Measurements from ENCODE around the gene TRMT112. TPM values are rescaled to one million over a fixed set of nuclear protein-coding genes. Genes with fewer than 3 reads are reported as not detected.

Gene TRMT112
- total and polyA plus RNA-seq, 2 donors (not counting 1 experiment from before 2014, with no cell fraction given), result 161 to 248 TPM

GRCh38 chr11:64305075-64305690, 12.2 kb downstream of the TRMT112 start, which contains the start of gene ESRRA:
TSS of gene ESRRA (plus strand) at chr11:64305524. CDS start at chr11:64307180, 1,656 bp downstream.
- Histone ChIP-seq H3K4me1 (ENCODE audit: control insufficient read depth, extremely low read depth, insufficient read depth, low read length) (peaks cover 10% of the 10 kb centered on the region), H3K9me3 (ENCODE audit: control insufficient read depth, insufficient read depth, low read depth, low read length) (no peaks in the 10 kb centered on the region), H2AFZ (ENCODE audit: low read length) (peak within 1 kb of the TSS; percentile 48), H3K27ac (ENCODE audit: insufficient read depth, low read length) (peak within 1 kb of the TSS; percentile 87), H3K4me3 (replicated peaks in 1 of 4; ENCODE audit: control extremely low read depth in 1 of 4, insufficient read depth in 1 of 4, low read depth in 3 of 4, low read length in 4 of 4) (peak within 1 kb of the TSS; percentile 67 to 76 (median 72)), H3K9ac (ENCODE audit: insufficient read depth, low read length) (peak within 1 kb of the TSS; percentile 55), H3K4me2 (ENCODE audit: extremely low read depth, insufficient read depth, low read length) (peak within 1 kb of the TSS; percentile 91), H3K36me3 (ENCODE audit: control insufficient read depth, insufficient read depth, low read length) (peaks cover 2% of the 10 kb centered on the region), H4K20me1 (ENCODE audit: control insufficient read depth, extremely low read depth, insufficient read depth, low read length) (no peaks in the 10 kb centered on the region), H3K27me3 (ENCODE audit: control insufficient read depth, insufficient read depth, low read length) (no peaks in the 10 kb centered on the region), H3K79me2 (ENCODE audit: control insufficient read depth, insufficient read depth, low read length) (peaks cover 3% of the 10 kb centered on the region)
- TF ChIP-seq, protein P1, sequence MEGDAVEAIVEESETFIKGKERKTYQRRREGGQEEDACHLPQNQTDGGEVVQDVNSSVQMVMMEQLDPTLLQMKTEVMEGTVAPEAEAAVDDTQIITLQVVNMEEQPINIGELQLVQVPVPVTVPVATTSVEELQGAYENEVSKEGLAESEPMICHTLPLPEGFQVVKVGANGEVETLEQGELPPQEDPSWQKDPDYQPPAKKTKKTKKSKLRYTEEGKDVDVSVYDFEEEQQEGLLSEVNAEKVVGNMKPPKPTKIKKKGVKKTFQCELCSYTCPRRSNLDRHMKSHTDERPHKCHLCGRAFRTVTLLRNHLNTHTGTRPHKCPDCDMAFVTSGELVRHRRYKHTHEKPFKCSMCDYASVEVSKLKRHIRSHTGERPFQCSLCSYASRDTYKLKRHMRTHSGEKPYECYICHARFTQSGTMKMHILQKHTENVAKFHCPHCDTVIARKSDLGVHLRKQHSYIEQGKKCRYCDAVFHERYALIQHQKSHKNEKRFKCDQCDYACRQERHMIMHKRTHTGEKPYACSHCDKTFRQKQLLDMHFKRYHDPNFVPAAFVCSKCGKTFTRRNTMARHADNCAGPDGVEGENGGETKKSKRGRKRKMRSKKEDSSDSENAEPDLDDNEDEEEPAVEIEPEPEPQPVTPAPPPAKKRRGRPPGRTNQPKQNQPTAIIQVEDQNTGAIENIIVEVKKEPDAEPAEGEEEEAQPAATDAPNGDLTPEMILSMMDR (conservative IDR thresholded peaks at IDR 0.05 in 1 of 2, IDR thresholded peaks at IDR 0.05 in 1 of 2; ENCODE audit: low read depth in 1 of 2, low read length in 2 of 2), result no peak
- TF ChIP-seq EZH2 (IDR thresholded peaks at IDR 0.05; ENCODE audit: low read length, missing control alignments), result no peak
- peak; percentile 94 to 97 for DNase-seq (ENCODE audit: low read depth in 2 of 2)

- Histone ChIP-seq H3K27me3 (ENCODE audit: control insufficient read depth, insufficient read depth, low read length) (peaks cover 6% of the 10 kb centered on the region), H3K36me3 (ENCODE audit: control insufficient read depth, insufficient read depth, low read length) (peaks cover 2% of the 10 kb centered on the region), H3K27ac (ENCODE audit: insufficient read depth, low read length) (peak overlapping the region; percentile 87), H3K79me2 (ENCODE audit: control insufficient read depth, insufficient read depth, low read length) (peaks cover 3% of the 10 kb centered on the region), H3K4me3 (replicated peaks in 1 of 4; ENCODE audit: control extremely low read depth in 1 of 4, insufficient read depth in 1 of 4, low read depth in 3 of 4, low read length in 4 of 4) (peak overlapping the region; percentile 41 to 76 (median 65)), H3K9ac (ENCODE audit: insufficient read depth, low read length) (peak overlapping the region; percentile 55), H4K20me1 (ENCODE audit: control insufficient read depth, extremely low read depth, insufficient read depth, low read length) (no peaks in the 10 kb centered on the region), H3K4me2 (ENCODE audit: extremely low read depth, insufficient read depth, low read length) (peak overlapping the region; percentile 77), H2AFZ (ENCODE audit: low read length) (peak overlapping the region; percentile 48), H3K4me1 (ENCODE audit: control insufficient read depth, extremely low read depth, insufficient read depth, low read length) (peaks cover 10% of the 10 kb centered on the region), H3K9me3 (ENCODE audit: control insufficient read depth, insufficient read depth, low read depth, low read length) (no peaks in the 10 kb centered on the region)
- peak; percentile 78 to 90 for DNase-seq (ENCODE audit: low read depth in 2 of 2)
- no peak for TF ChIP-seq EZH2 (IDR thresholded peaks at IDR 0.05; ENCODE audit: low read length, missing control alignments)
- TF ChIP-seq, protein P1 (conservative IDR thresholded peaks at IDR 0.05 in 1 of 2, IDR thresholded peaks at IDR 0.05 in 1 of 2; ENCODE audit: low read depth in 1 of 2, low read length in 2 of 2), result peak; percentile 81 to 84
Observed at GRCh38 chr11:64304316-64305072, 12.9 kb downstream of the TRMT112 start.

DNA sequence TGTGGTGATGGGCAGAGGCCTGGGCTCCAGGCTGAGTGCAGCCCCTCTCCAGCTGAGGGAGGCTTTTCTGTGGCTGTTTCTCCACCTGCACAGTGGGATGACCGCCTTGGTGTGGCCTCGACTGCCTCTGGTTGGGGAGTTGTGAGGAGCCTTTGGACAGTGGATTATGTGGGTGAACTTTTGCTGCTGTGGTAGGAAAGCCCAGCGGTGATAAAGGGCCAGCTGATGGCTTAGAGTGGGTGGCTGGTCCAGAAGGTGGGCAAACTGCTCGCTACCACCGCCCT, 13.4 kb downstream of the TRMT112 start:
- no peaks in the 10 kb centered on the region for H3K9me3 ChIP-seq (ENCODE audit: control insufficient read depth, insufficient read depth, low read depth, low read length)
- no peak for DNase-seq (ENCODE audit: low read depth in 2 of 2)
- H3K4me3 ChIP-seq (replicated peaks in 1 of 4; ENCODE audit: control extremely low read depth in 1 of 4, insufficient read depth in 1 of 4, low read depth in 3 of 4, low read length in 4 of 4), result peak overlapping the region; percentile 41 to 76 (median 65)
- peak overlapping the region; percentile 43 for H2AFZ ChIP-seq (ENCODE audit: low read length)
- H3K79me2 ChIP-seq (ENCODE audit: control insufficient read depth, insufficient read depth, low read length), result peaks cover 3% of the 10 kb centered on the region
- peaks cover 10% of the 10 kb centered on the region for H3K27me3 ChIP-seq (ENCODE audit: control insufficient read depth, insufficient read depth, low read length)
- TF ChIP-seq, protein P1 (conservative IDR thresholded peaks at IDR 0.05 in 1 of 2, IDR thresholded peaks at IDR 0.05 in 1 of 2; ENCODE audit: low read depth in 1 of 2, low read length in 2 of 2), result no peak
- TF ChIP-seq EZH2 (IDR thresholded peaks at IDR 0.05; ENCODE audit: low read length, missing control alignments), result no peak
- no peak overlapping the region for H3K9ac ChIP-seq (ENCODE audit: insufficient read depth, low read length)
- peaks cover 2% of the 10 kb centered on the region for H3K36me3 ChIP-seq (ENCODE audit: control insufficient read depth, insufficient read depth, low read length)
- H4K20me1 ChIP-seq (ENCODE audit: control insufficient read depth, extremely low read depth, insufficient read depth, low read length), result no peaks in the 10 kb centered on the region
- peak overlapping the region; percentile 87 for H3K27ac ChIP-seq (ENCODE audit: insufficient read depth, low read length)
- H3K4me2 ChIP-seq (ENCODE audit: extremely low read depth, insufficient read depth, low read length), result peak overlapping the region; percentile 77
- peaks cover 10% of the 10 kb centered on the region for H3K4me1 ChIP-seq (ENCODE audit: control insufficient read depth, extremely low read depth, insufficient read depth, low read length)
